T47D (cell line): Measurements from ENCODE around the gene AUTS2.

Experiments
- DNase-seq, 2 experiments: peaks; one replicate each; pipeline versions ENCODE4 v3.0.0 to v3.0.0-alpha.2; 2011 to 2012; ENCODE audit warnings: low read depth in 1 of 2, low spot score in 1 of 2
- JUND ChIP-seq: IDR thresholded peaks from 2 replicates; pipeline ENCODE4 v1.6.1; 2012; ENCODE audit warnings: low read depth
- in situ Hi-C: cut with HindIII; loops from 2 replicates; pipeline ENCODE4 v1.10.0; 2016; ENCODE audit warnings: low sequenced_read_pairs, low pct_unique_long_range_greater_than_20kb

The AUTS2 gene

GRCh38 chr7:70612811-70613210 is 1014.5 kb downstream of the AUTS2 start:
- in situ Hi-C loops: no loop called here
- no peak for DNase-seq
- TF ChIP-seq JUND: no peak

- no peak for DNase-seq
- in situ Hi-C loops: no loop called here
- TF ChIP-seq JUND: no peak
These were observed 1016.2 kb downstream of the AUTS2 start for GRCh38 chr7:70614237-70615045.

DNA sequence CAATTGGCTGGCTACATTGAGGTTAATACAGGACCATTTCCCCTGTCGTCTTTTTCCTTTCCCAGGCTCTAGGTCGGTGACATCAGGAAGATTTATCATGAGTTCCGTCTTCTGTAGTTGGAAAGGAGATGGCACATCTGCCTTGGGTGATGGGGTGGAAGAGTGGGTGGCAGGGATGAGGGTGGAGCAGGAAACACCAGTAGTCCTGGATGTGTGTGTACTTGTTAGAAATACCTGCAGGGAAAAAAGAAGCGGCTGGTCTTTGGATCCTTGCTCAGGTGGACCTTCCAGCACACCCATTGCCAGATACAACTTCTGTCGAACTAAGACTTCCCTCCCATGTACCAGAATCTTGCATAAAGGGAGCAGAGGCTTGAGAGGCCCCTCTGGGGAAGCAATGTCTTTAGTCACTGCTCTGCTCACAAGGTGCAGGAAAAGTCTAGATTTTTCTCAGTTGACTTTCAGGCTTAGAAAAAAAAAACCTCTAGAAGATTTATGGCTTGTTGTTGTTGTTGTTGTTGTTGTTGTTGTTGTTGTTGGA is 1016.9 kb downstream of the AUTS2 start:
- in situ Hi-C loops: no loop called here
- DNase-seq: no peak
- TF ChIP-seq JUND: no peak

DNA sequence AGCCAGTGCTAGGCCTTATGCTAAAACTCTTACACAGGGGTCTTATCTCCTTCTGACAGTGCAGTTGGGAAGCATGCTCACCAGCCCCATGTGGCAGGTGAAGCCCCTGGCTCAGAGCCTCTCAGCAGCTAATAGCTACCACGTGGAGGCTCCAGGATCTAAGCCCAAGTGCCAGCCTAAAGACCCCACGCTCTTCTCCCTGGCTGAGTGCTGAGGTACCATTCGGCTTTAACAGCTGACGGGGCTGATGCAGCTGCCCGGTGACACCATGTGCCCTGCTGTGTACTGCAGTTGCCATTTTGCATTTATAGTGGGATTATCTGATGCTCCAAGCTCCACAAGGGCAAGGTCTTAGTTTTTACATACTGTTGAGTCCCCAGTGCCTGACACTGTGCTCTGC is 1017.9 kb downstream of the AUTS2 start:
- DNase-seq: no peak

GRCh38 chr7:70616821-70617220 is 1018.5 kb downstream of the AUTS2 start:
- in situ Hi-C loops: no loop called here
- TF ChIP-seq JUND: no peak

More for the DNA sequence above, 1017.9 kb downstream of the AUTS2 start:
- in situ Hi-C loops: no loop called here
- no peak for TF ChIP-seq JUND

GRCh38 chr7:70618020-70618551 is 1019.8 kb downstream of the AUTS2 start:
- DNase-seq: no peak
- in situ Hi-C loops: no loop called here
- TF ChIP-seq JUND: no peak

More at GRCh38 chr7:70616821-70617220, 1018.5 kb downstream of the AUTS2 start:
- no peak for DNase-seq

GRCh38 chr7:70619130-70619529 is 1020.9 kb downstream of the AUTS2 start:
- no peak for DNase-seq
- in situ Hi-C loops: no loop called here
- no peak for TF ChIP-seq JUND

- TF ChIP-seq JUND: no peak
- DNase-seq: no peak
- in situ Hi-C loops: no loop called here
These were observed 1021.4 kb downstream of the AUTS2 start for GRCh38 chr7:70619659-70620058.

GRCh38 chr7:70620333-70621055 is 1022.2 kb downstream of the AUTS2 start:
- in situ Hi-C loops: no loop called here
- DNase-seq: no peak
- no peak for TF ChIP-seq JUND

GRCh38 chr7:70621954-70622600 is 1023.8 kb downstream of the AUTS2 start:
- no peak for DNase-seq
- in situ Hi-C loops: no loop called here
- no peak for TF ChIP-seq JUND

DNA sequence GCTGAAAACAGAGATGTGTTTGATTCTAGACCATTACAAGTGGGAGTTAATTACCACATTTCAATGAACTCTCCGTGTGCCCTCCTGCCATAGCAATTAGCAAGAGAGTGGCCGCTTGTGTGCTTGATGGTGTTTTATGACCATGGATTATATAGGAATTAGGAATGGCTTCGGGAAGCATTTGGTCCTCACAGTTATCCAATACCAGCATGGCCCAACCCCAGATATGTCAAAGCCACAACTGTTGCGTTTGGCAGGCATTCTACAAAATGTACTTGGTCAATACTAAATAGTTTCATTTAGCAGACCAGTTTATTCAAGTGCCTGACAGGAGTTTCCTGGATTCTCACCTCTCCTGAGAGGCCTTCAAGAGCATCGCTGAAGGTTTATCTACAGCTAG is 1024.7 kb downstream of the AUTS2 start:
- no peak for DNase-seq
- no peak for TF ChIP-seq JUND
- in situ Hi-C loops: no loop called here

DNA sequence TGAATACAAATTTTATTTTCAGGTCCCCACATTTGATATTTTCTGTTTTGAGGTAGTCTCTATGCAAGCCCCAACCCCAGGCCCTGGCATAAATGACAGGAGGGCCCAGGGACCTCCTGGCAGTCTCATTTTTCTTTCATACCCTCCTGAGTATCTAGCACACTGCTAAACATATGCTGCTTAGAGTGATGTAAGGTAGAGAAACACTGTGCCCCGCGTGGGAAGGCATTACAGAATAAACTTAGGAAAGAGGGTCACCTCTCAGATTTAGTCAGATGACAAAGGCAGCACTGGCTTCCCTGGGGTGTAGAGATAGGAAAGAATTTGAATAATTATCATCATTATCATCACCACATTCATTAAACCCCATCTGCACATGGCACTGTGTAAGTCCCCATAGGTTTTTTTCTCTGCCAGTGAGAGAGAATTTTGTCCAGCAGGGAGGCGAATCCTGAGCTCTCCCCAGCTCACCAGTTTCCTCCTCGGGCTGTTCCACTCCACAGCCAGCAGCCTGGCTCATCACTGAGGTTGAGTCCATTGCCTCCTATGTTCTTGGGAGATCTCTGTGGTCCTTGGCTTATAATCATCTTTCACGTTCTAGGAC is 1026.3 kb downstream of the AUTS2 start:
- no peak for DNase-seq
- TF ChIP-seq JUND: no peak
- in situ Hi-C loops: no loop called here
